Right lobe of liver (tissue), 6 donors: ENCODE data around the gene CTDSPL. TPM values are rescaled to one million over a fixed set of nuclear protein-coding genes. Genes with fewer than 3 reads are reported as not detected.

Experiments
- ATAC-seq, 4 donors: fragments of 200-7000 bp; cut with Tn5 transposase; one replicate each; pipeline ENCODE4 v1.9.1; 2020; ENCODE audit warnings: mild to moderate bottlenecking in 4 of 4, moderate library complexity in 4 of 4
- DNase-seq, 3 donors: peaks; one replicate each; pipeline ENCODE4 v3.0.0-alpha.2; 2020
- H3K27ac ChIP-seq, 3 donors: fragments of 200-600 bp; one replicate each; pipeline ENCODE4 v1.8.0; 2022
- H3K27me3 ChIP-seq, 2 donors: fragments of 200-600 bp; one replicate each; pipeline ENCODE4 v1.8.0; 2022
- H3K36me3 ChIP-seq, 4 donors: fragments of 200-600 bp; sonication (generic) in 1 of 4; one replicate each; pipeline versions ENCODE4 v1.5.1 to v1.8.0; 2017 to 2022; ENCODE audit warnings: control low read depth in 1 of 4
- H3K4me1 ChIP-seq, 4 donors: fragments of 200-600 bp; sonication (generic) in 1 of 4; one replicate each; pipeline versions ENCODE4 v1.5.1 to v1.8.0; 2017 to 2022; ENCODE audit warnings: control low read depth in 1 of 4
- H3K4me3 ChIP-seq, 3 donors: fragments of 200-600 bp; one replicate each; pipeline ENCODE4 v1.8.0; 2022
- H3K9me3 ChIP-seq, 4 donors: fragments of 200-600 bp; sonication (generic) in 1 of 4; one replicate each; pipeline versions ENCODE4 v1.5.1 to v1.8.0; 2017 to 2022; ENCODE audit warnings: control low read depth in 1 of 4
- POLR2A ChIP-seq: fragments of 450-650 bp; IDR thresholded peaks from one replicate; pipeline ENCODE4 v1.6.1; 2017; ENCODE audit warnings: antibody characterized with exemption, mild to moderate bottlenecking
- WGBS: methylation state at CpG from one replicate; pipeline ENCODE4 v1.1.6; 2018; ENCODE audit warnings: low coverage, low lambda C conversion rate; ENCODE audit not compliant: insufficient coverage; ENCODE audit errors: missing lambda C conversion rate; 5-methylcytosine and 5-hydroxymethylcytosine counted together
- intact Hi-C, 2 donors: fragments of 100-400 bp; cut with DNase I; formaldehyde crosslinking; loops; one replicate each; pipeline versions ENCODE4 v1.11.2 to v1.14.1; 2022
- total RNA-seq, 6 experiments: library from RNA; depleted of rRNA in 2 of 6; stranded (reverse); fragments of >200 nt in 2 of 6; fragmentation: NEBNext Ultra II Directional in 3 of 6; extraction: Animal tissue kit (Norgen Biotek cat#: 25700) in 3 of 6; gene quantifications; one replicate each; pipeline versions ENCODE4 v1.1.0 to v1.2.4, GENCODE V29; 2016 to 2023
- TF ChIP-seq, protein P1 (sequence below), 4 donors: fragments of 200-600 bp in 3 of 4; fragments of 450-650 bp in 1 of 4; IDR thresholded peaks; one replicate each; pipeline versions ENCODE4 v1.5.1 to v1.8.0; 2016 to 2022; ENCODE audit warnings: antibody characterized with exemption in 4 of 4, mild to moderate bottlenecking in 2 of 4
- donor health status: DM: no; HTN: yes; CAD: no.
- donor health status: DM: no; HTN: no; CAD: no.
- donor health status: DM: no; HTN: no; CAD: no.
- donor health status: DM: no; HTN: yes; CAD: no.
- donor health status: DM: no; HTN: yes; CAD: no.

CTDSPL gene
- total RNA-seq, 6 experiments from 2014 or later = 14.9 to 22.8 (median 18.0) TPM

- Histone ChIP-seq H3K36me3 (no peaks in the 10 kb centered on the region), H3K4me1 (peaks cover 0 to 27% (median 10%) of the 10 kb centered on the region in 4 donors), H3K27ac (no peak overlapping the region), H3K9me3 (no peaks in the 10 kb centered on the region), H3K27me3 (no peaks in the 10 kb centered on the region), H3K4me3 (no peak overlapping the region)
- 84% methylated on average over 4 of the region's 4 CpGs for WGBS
- TF ChIP-seq, protein P1, sequence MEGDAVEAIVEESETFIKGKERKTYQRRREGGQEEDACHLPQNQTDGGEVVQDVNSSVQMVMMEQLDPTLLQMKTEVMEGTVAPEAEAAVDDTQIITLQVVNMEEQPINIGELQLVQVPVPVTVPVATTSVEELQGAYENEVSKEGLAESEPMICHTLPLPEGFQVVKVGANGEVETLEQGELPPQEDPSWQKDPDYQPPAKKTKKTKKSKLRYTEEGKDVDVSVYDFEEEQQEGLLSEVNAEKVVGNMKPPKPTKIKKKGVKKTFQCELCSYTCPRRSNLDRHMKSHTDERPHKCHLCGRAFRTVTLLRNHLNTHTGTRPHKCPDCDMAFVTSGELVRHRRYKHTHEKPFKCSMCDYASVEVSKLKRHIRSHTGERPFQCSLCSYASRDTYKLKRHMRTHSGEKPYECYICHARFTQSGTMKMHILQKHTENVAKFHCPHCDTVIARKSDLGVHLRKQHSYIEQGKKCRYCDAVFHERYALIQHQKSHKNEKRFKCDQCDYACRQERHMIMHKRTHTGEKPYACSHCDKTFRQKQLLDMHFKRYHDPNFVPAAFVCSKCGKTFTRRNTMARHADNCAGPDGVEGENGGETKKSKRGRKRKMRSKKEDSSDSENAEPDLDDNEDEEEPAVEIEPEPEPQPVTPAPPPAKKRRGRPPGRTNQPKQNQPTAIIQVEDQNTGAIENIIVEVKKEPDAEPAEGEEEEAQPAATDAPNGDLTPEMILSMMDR (IDR thresholded peaks at IDR 0.05) = no peak
- no peak for ATAC-seq
- DNase-seq = no peak
- intact Hi-C loops = no loop called here
Observed at GRCh38 chr3:37940242-37940908, 78.7 kb downstream of the CTDSPL start.

GRCh38 chr3:37941608-37942508, 80.2 kb downstream of the CTDSPL start:
- Histone ChIP-seq H3K27ac (peak overlapping the region in 1 of 3 donors; percentile 10), H3K36me3 (no peaks in the 10 kb centered on the region), H3K27me3 (no peaks in the 10 kb centered on the region), H3K4me1 (peaks cover 0 to 25% (median 5%) of the 10 kb centered on the region in 4 donors), H3K4me3 (no peak overlapping the region), H3K9me3 (no peaks in the 10 kb centered on the region)
- peak in 2 of 4 donors; percentile 3 to 8 for ATAC-seq
- DNase-seq = no peak
- no peak for TF ChIP-seq POLR2A
- TF ChIP-seq, protein P1 (IDR thresholded peaks at IDR 0.05) = no peak
- 62% methylated on average over 9 of the region's 12 CpGs for WGBS
- intact Hi-C loops = no loop called here

DNA sequence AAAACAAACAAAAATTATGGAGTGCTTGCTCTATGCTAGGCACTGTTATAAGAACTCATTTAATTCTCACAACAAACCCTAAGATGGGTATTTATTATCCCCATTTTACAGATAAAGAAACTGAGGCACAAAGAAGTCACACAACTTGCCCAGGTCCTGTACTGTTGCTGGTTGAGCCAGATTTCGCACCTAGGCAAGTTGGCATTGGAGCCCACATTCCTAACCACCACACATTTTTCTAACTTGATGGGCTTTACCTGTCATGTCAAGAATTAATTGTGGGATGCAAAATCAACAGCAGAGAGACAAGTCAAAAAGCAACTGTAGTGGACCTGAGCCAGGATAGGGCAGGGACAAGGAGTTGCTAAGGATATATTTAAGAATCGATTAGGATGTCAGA, 81.0 kb downstream of the CTDSPL start:
- H3K4me3 ChIP-seq = no peak overlapping the region
- H3K27me3 ChIP-seq = no peaks in the 10 kb centered on the region
- TF ChIP-seq, protein P1 (IDR thresholded peaks at IDR 0.05) = no peak
- no peak for TF ChIP-seq POLR2A
- peak overlapping the region in 1 of 3 donors; percentile 20 for H3K27ac ChIP-seq
- H3K4me1 ChIP-seq = peaks cover 0 to 25% (median 5%) of the 10 kb centered on the region in 4 donors
- no peaks in the 10 kb centered on the region for H3K9me3 ChIP-seq
- DNase-seq = no peak
- 61% methylated on average over 2 of the region's 2 CpGs for WGBS
- no peak for ATAC-seq
- H3K36me3 ChIP-seq = no peaks in the 10 kb centered on the region
- intact Hi-C loops = no loop called here

DNA sequence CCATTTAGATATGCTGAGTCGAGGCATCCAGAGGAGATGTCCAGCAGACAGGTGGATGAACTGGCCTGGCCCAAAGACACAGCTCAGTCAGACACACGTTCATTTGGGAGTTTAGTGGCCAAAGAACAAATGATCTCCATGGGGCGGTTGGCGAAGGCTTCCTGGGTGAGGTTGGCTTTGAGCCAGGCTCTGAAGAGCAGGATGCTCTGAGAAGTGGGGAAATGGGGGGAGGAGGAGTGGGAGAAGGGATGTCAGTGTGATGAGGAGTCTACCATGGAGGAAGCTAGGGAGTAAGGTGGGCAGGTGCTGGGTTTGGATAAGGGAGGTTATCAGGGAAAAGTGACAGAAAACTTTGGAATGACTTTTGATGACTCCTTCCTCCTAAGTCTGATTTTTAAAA, 81.4 kb downstream of the CTDSPL start:
- no peaks in the 10 kb centered on the region for H3K27me3 ChIP-seq
- intact Hi-C loops = no loop called here
- TF ChIP-seq, protein P1 (IDR thresholded peaks at IDR 0.05) = no peak
- TF ChIP-seq POLR2A = no peak
- WGBS = 72% methylated on average over 4 of the region's 4 CpGs
- peaks cover 0 to 25% (median 5%) of the 10 kb centered on the region in 4 donors for H3K4me1 ChIP-seq
- H3K27ac ChIP-seq = peak overlapping the region in 1 of 3 donors; percentile 20
- DNase-seq (no peak), ATAC-seq (no peak)
- no peaks in the 10 kb centered on the region for H3K36me3 ChIP-seq
- no peaks in the 10 kb centered on the region for H3K9me3 ChIP-seq
- H3K4me3 ChIP-seq = no peak overlapping the region
